ENCODE data around the gene MCM10. TPM values are rescaled to one million over a fixed set of nuclear protein-coding genes. Genes with fewer than 3 reads are reported as not detected.

Gene MCM10
- total and polyA plus RNA-seq, 2 donors (not counting 3 experiments of a cell fraction or from before 2014, with no cell fraction given): 3.3 to 31.6 TPM

GRCh38 chr10:13189961-13190360 is 28.6 kb downstream of the MCM10 start:
- dilution Hi-C loops (cut with MboI; ENCODE audit: extremely low pct_ligation_motif_present, low sequenced_read_pairs): no loop called here
- Histone ChIP-seq H3K79me2 (ENCODE audit: control insufficient read depth, insufficient read depth, low read length) (no peaks in the 10 kb centered on the region), H3K27ac (ENCODE audit: insufficient read depth, low read depth, low read length) (no peak overlapping the region), H3K4me1 (ENCODE audit: control insufficient read depth, extremely low read depth, insufficient read depth, low read length) (no peaks in the 10 kb centered on the region), H3K9me1 (replicated peaks; ENCODE audit: control insufficient read depth, extremely low read depth, insufficient read depth, low read length) (no peaks in the 10 kb centered on the region), H3K9ac (replicated peaks; ENCODE audit: extremely low read depth, insufficient read depth, low read length) (no peak overlapping the region), H4K20me1 (replicated peaks; ENCODE audit: control insufficient read depth, extremely low read depth, insufficient read depth, low read length) (no peaks in the 10 kb centered on the region), H2AFZ (ENCODE audit: low read depth, low read length) (no peak overlapping the region), H3K9me3 (replicated peaks; ENCODE audit: control insufficient read depth, insufficient read depth, low read length) (no peaks in the 10 kb centered on the region), H3K27me3 (ENCODE audit: control insufficient read depth in 2 of 2, insufficient read depth in 2 of 2, low read length in 2 of 2) (no peaks in the 10 kb centered on the region), H3K4me2 (ENCODE audit: insufficient read depth, low read length) (no peak overlapping the region), H3K36me3 (ENCODE audit: control insufficient read depth in 2 of 2, extremely low read depth in 1 of 2, insufficient read depth in 2 of 2, low read length in 2 of 2) (peaks cover 0 to 8% of the 10 kb centered on the region in 2 experiments), H3K4me3 (replicated peaks in 1 of 3; ENCODE audit: insufficient read depth in 1 of 3, low read depth in 1 of 3, low read length in 3 of 3) (no peak overlapping the region)
- ChIA-PET POLR2A (no interaction called here), CTCF (interaction anchor here (0.9 to 2.2 kb wide), 4 partner anchors 9 to 112 kb away, joined by 3 to 10 read pairs (median 3); no protein-coding TSS in a partner anchor)
- TF ChIP-seq CTCF (IDR thresholded peaks at IDR 0.05; ENCODE audit: extremely low read depth in 1 of 2, insufficient read depth in 1 of 2, low read depth in 1 of 2, low read length in 2 of 2): no peak
- TF ChIP-seq MYC (IDR thresholded peaks at IDR 0.05; ENCODE audit: low read depth, low read length): no peak
- TF ChIP-seq GATA2 (IDR thresholded peaks at IDR 0.05; ENCODE audit: insufficient read depth, insufficient read length, low read depth, low read length): no peak
- TF ChIP-seq, protein P1, sequence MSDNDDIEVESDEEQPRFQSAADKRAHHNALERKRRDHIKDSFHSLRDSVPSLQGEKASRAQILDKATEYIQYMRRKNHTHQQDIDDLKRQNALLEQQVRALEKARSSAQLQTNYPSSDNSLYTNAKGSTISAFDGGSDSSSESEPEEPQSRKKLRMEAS (IDR thresholded peaks at IDR 0.05; ENCODE audit: insufficient read depth, insufficient read length): no peak
- no peak for TF ChIP-seq POLR2A (IDR thresholded peaks at IDR 0.05; ENCODE audit: low read depth, low read length)
- TF ChIP-seq FOS (IDR thresholded peaks at IDR 0.05; ENCODE audit: borderline replicate concordance, insufficient read depth, low read length): no peak
- no peak for TF ChIP-seq EZH2 (IDR thresholded peaks at IDR 0.05; ENCODE audit: borderline replicate concordance, low read depth, low read length, severe bottlenecking)
- TF ChIP-seq JUN (IDR thresholded peaks at IDR 0.05; ENCODE audit: borderline replicate concordance, insufficient read depth, insufficient read length, low read depth): no peak
- no peak for TF ChIP-seq POLR2AphosphoS5 (IDR thresholded peaks at IDR 0.05; ENCODE audit: insufficient read depth, low read depth, low read length)
- intact Hi-C loops (cut with micrococcal nuclease): no loop called here
- no peak for FAIRE-seq
- no TSS peak for BruUV-seq (replicated peaks)
- DNase-seq (ENCODE audit: low read depth, low spot score): no peak

All from endothelial cell of umbilical vein (primary cell).